ENCODE results near the gene DDAH1.

GRCh38 chr1:85465786-85466134, 801 bp upstream of the DDAH1 start:
- TF ChIP-seq CTCF (IDR thresholded peaks at IDR 0.05) (no peak), POLR2A (IDR thresholded peaks at IDR 0.05) (no peak)
